Thoracic aorta (tissue), 2 donors: ENCODE data around the gene MB21D2. TPM values are rescaled to one million over a fixed set of nuclear protein-coding genes. Genes with fewer than 3 reads are reported as not detected.

Experiments
- ATAC-seq: fragments of 150-250 bp; one replicate; pipeline ENCODE4 v1.8.0; 2017; ENCODE audit warnings: low read depth; ENCODE audit not compliant: insufficient number of reproducible peaks, low FRiP score
- DNase-seq: peaks from one replicate; pipeline ENCODE4 v3.0.0-alpha.2; 2020; ENCODE audit warnings: low spot score
- H3K27ac ChIP-seq, 2 donors: fragments of 200-600 bp; sonication (generic); 1 replicate in 1 of 2; 2 replicates in 1 of 2; pipeline ENCODE4 v1.5.1; 2016; ENCODE audit warnings: mild to moderate bottlenecking in 2 of 2, moderate library complexity in 2 of 2
- H3K27me3 ChIP-seq: fragments of 200-600 bp; sonication (generic); replicated peaks from 2 replicates; pipeline ENCODE4 v1.6.0; 2016; ENCODE audit warnings: mild to moderate bottlenecking; ENCODE audit not compliant: insufficient read depth
- H3K36me3 ChIP-seq: fragments of 200-600 bp; sonication (generic); one replicate; pipeline ENCODE4 v1.5.1; 2016
- H3K4me1 ChIP-seq, 2 donors: fragments of 200-600 bp; sonication (generic); 1 replicate in 1 of 2; 2 replicates in 1 of 2; pipeline versions ENCODE4 v1.5.1 to v1.6.0; 2016; ENCODE audit warnings: low read depth in 2 of 2, mild to moderate bottlenecking in 1 of 2; ENCODE audit not compliant: control insufficient read depth in 1 of 2
- H3K4me3 ChIP-seq: fragments of 200-600 bp; sonication (generic); 2 replicates; pipeline ENCODE4 v1.5.1; 2016; ENCODE audit warnings: mild to moderate bottlenecking
- H3K9me3 ChIP-seq: fragments of 200-600 bp; sonication (generic); 2 replicates; pipeline ENCODE4 v1.5.1; 2016
- CTCF ChIP-seq: fragments of 200-600 bp; sonication (generic); IDR thresholded peaks from one replicate; pipeline ENCODE4 v1.5.1; 2019; ENCODE audit warnings: antibody characterized with exemption
- total RNA-seq, 2 donors: library from RNA; depleted of rRNA; stranded (reverse); fragments of >200 nt; gene quantifications; one replicate each; pipeline versions ENCODE4 v1.1.0 to v1.2.3, GENCODE V29; 2016

MB21D2 gene
- total RNA-seq, 2 donors from 2014 or later = 4.9 to 6.4 TPM

GRCh38 chr3:192747746-192748145 is 169.9 kb downstream of the MB21D2 start:
- H3K4me3 ChIP-seq = no peak overlapping the region
- ATAC-seq (no peak), DNase-seq (no peak)
- TF ChIP-seq CTCF = no peak
- no peaks in the 10 kb centered on the region for H3K9me3 ChIP-seq
- no peaks in the 10 kb centered on the region for H3K27me3 ChIP-seq
- H3K36me3 ChIP-seq = no peaks in the 10 kb centered on the region
- no peak overlapping the region for H3K27ac ChIP-seq
- no peaks in the 10 kb centered on the region for H3K4me1 ChIP-seq

- no peaks in the 10 kb centered on the region for H3K9me3 ChIP-seq
- H3K4me3 ChIP-seq = no peak overlapping the region
- no peak overlapping the region for H3K27ac ChIP-seq
- H3K27me3 ChIP-seq = no peaks in the 10 kb centered on the region
- no peaks in the 10 kb centered on the region for H3K4me1 ChIP-seq
- DNase-seq = no peak
- no peak for TF ChIP-seq CTCF
- no peak for ATAC-seq
- H3K36me3 ChIP-seq = no peaks in the 10 kb centered on the region
Observed at GRCh38 chr3:192747145-192747544, 170.5 kb downstream of the MB21D2 start.

Other genes starting within 250 kb of the MB21D2 start
- 1 to 10 TPM in 1 of 2 donors, not detected in 1; 1.5 TPM for gene FGF12, start 190.3 kb downstream of the MB21D2 start, total RNA-seq